GM12873 (cell line): Measurements from ENCODE around the gene OPN3.

Experiments
- CTCF ChIP-seq: IDR thresholded peaks from 2 replicates; pipeline ENCODE4 v1.5.1; 2012; ENCODE audit warnings: low read depth, mild to moderate bottlenecking, moderate library complexity, low read length, control low read depth; ENCODE audit not compliant: insufficient read depth; ENCODE audit errors: missing control alignments

The OPN3 gene

GRCh38 chr1:241638099-241638682 lies 2.0 kb downstream of the OPN3 start:
- TF ChIP-seq CTCF: no peak

- no peak for TF ChIP-seq CTCF
These were observed 2.6 kb downstream of the OPN3 start for GRCh38 chr1:241637604-241638003.

- TF ChIP-seq CTCF: no peak
These were observed 3.1 kb downstream of the OPN3 start for GRCh38 chr1:241637046-241637590.

- TF ChIP-seq CTCF: no peak
These were observed 3.9 kb downstream of the OPN3 start for GRCh38 chr1:241636291-241636690.

GRCh38 chr1:241635556-241636152 lies 4.5 kb downstream of the OPN3 start:
- TF ChIP-seq CTCF: no peak

- no peak for TF ChIP-seq CTCF
These were observed 7.2 kb downstream of the OPN3 start for GRCh38 chr1:241632987-241633386.

- TF ChIP-seq CTCF: no peak
These were observed 8.5 kb downstream of the OPN3 start for GRCh38 chr1:241631674-241632073.
